GM21786 (cell line): ENCODE measurements around the gene PDZD4.

Experiments used
- ATAC-seq: cut with Tn5 transposase; IDR thresholded peaks from one replicate; pipeline ENCODE4 v1.9.1; 2021; ENCODE audit not compliant: unreplicated experiment

The PDZD4 gene

GRCh38 chrX:153868576-153869472 lies 38.5 kb upstream of the PDZD4 start:
- ATAC-seq: no peak

- no peak for ATAC-seq
These were observed 37.3 kb upstream of the PDZD4 start for GRCh38 chrX:153867671-153868070.

DNA sequence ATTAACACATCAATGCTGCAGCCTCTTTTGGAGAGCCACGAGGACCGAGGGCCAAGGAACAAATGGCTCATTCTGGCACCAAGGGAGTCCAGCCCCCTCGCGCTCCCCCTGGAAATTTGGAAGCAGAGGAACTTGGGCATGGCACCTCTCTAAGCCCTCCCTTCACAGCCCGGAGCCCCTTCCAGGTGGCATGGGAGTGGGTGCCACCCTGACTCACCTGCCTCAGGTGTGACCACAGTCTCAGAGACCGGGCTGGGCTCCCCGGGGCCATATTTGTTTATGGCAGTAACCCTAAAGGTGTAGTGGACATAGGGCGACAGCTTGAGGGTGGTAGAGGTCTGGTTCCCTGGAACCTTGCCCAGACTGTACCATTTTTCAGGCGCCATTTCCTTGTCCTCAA lies 36.8 kb upstream of the PDZD4 start:
- no peak for ATAC-seq

GRCh38 chrX:153866302-153867019 lies 36.1 kb upstream of the PDZD4 start:
- no peak for ATAC-seq

GRCh38 chrX:153865685-153866084 lies 35.3 kb upstream of the PDZD4 start:
- no peak for ATAC-seq

GRCh38 chrX:153865321-153865580 lies 34.9 kb upstream of the PDZD4 start:
- ATAC-seq: no peak

GRCh38 chrX:153864561-153865320 lies 34.4 kb upstream of the PDZD4 start:
- ATAC-seq: no peak

GRCh38 chrX:153864101-153864500 lies 33.8 kb upstream of the PDZD4 start:
- ATAC-seq: no peak

- no peak for ATAC-seq
These were observed 33.1 kb upstream of the PDZD4 start for GRCh38 chrX:153863251-153863991.

GRCh38 chrX:153862369-153863250 lies 32.3 kb upstream of the PDZD4 start:
- ATAC-seq: no peak

DNA sequence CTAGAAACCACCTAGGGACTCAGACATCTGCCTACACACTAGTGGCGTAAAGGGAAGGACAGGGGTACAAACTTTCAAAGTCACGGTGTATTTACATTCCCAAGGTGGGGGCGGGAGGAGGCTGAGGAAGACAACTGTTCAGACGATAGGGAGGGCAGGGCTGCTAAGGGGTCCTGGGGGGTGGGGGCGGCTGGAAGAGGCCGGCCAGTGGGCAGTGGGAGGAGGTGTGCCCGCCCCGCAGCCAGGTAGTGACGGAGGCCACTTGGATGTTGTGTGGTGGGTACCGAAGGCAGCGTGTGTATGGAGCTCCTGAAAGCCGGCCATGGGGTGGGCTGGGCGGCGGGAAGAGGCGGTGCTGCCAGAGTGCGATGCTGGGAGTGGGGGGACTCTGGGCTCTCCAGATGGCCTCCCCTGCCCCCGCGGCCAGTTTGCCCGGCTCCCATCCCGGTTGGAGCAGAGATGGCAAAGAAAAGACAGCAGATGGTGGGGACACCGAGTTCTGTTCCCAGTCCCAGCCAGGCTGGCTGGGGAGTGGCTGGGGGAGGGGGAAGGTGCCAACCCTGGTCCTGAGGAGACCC lies 31.5 kb upstream of the PDZD4 start:
- no peak for ATAC-seq

DNA sequence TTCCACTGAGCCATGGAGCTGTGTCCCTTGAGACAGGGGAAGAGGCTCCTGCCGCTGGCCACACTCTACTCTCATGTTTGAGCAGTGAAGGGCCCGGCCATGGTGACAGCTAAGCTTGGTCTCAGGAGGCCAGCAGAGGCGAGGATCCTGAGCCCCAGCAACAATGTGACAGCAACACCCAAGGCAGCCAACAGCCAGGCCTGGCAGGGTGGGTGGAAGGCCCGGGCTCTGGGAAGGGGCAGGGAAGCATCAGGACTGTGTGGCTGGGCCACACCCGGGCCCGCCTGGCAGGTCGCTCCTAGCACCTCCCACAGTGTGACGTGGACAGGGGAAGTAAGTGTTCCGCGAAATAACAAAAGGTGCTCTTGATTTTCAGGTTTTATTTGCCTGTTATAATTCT lies 30.8 kb upstream of the PDZD4 start:
- no peak for ATAC-seq

GRCh38 chrX:153857348-153857903 lies 27.1 kb upstream of the PDZD4 start:
- no peak for ATAC-seq

DNA sequence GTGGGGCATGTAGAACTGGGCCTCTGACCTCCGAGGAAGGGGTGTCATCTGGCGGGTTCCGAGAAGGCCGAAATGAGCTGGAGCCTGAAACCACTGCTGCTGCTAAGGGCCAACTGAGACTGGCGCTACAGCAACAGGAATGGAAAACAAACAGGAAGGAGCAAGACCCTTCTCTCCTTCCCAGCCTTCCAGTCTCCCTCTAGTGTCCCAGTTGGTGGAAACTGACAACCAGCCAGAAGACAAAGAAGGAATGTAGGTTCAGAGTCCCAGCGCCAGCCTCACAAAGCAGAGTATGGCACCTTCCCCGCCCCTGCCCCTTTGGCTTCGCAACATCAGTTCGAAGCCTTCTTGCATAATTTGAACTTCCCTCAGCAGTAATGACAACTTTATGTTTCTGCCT lies 24.4 kb upstream of the PDZD4 start:
- ATAC-seq: no peak

GRCh38 chrX:153853902-153854267 lies 23.5 kb upstream of the PDZD4 start:
- no peak for ATAC-seq

GRCh38 chrX:153853180-153853901 lies 23.0 kb upstream of the PDZD4 start:
- ATAC-seq: no peak

DNA sequence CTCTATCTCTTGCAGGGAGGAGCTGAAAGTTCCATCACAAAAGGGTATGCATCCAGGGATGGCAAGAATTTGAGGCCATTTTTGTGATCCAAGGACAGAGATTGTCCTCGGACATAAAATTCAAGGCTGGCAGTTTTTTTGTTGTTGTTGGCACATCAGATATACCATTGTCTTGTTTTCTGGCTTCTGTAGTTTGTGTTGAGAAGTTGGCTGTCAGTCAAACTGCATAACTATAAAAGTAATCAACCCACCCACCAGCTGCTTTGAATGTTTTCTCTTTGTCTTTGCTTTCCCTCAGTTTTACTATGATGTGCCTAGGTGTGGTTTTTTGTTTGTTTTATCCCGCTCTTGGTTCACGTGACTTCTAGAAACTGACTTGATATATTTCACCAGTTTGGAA lies 21.6 kb upstream of the PDZD4 start:
- ATAC-seq: no peak

GRCh38 chrX:153848325-153848724 lies 18.0 kb upstream of the PDZD4 start:
- ATAC-seq: no peak

- no peak for ATAC-seq
These were observed 15.5 kb upstream of the PDZD4 start for GRCh38 chrX:153845842-153846241.
